Thymus (tissue), 11 donors: Measurements from ENCODE around the gene SHC2. TPM values are rescaled to one million over a fixed set of nuclear protein-coding genes. Genes with fewer than 3 reads are reported as not detected.

Experiments
- DNase-seq, 9 donors: peaks; one replicate each; pipeline ENCODE4 v3.0.0-alpha.2; 2013; ENCODE audit warnings: low spot score in 9 of 9, low read depth in 6 of 9, missing footprints in 1 of 9
- H3K27ac ChIP-seq, 2 donors: one replicate each; pipeline ENCODE4 v1.5.1; 2013; ENCODE audit warnings: control low read depth in 1 of 2, low read depth in 1 of 2, low read length in 1 of 2, mild to moderate bottlenecking in 1 of 2, moderate library complexity in 1 of 2
- H3K27me3 ChIP-seq, 2 donors: one replicate each; pipeline ENCODE4 v1.5.1; 2013; ENCODE audit warnings: low read length in 1 of 2; ENCODE audit not compliant: control insufficient read depth in 2 of 2, insufficient read depth in 1 of 2
- H3K36me3 ChIP-seq, 2 donors: one replicate each; pipeline ENCODE4 v1.5.1; 2013; ENCODE audit warnings: low read length in 1 of 2, mild to moderate bottlenecking in 1 of 2, moderate library complexity in 1 of 2; ENCODE audit not compliant: control insufficient read depth in 2 of 2, insufficient read depth in 2 of 2
- H3K4me1 ChIP-seq, 2 donors: one replicate each; pipeline ENCODE4 v1.5.1; 2013; ENCODE audit warnings: low read length in 2 of 2; ENCODE audit not compliant: control insufficient read depth in 2 of 2, insufficient read depth in 2 of 2
- H3K4me3 ChIP-seq, 2 donors: one replicate each; pipeline ENCODE4 v1.5.1; 2013; ENCODE audit warnings: low read length in 2 of 2, control low read depth in 1 of 2, mild to moderate bottlenecking in 1 of 2
- H3K9me3 ChIP-seq, 2 donors: one replicate each; pipeline ENCODE4 v1.5.1; 2013; ENCODE audit warnings: low read length in 1 of 2, mild to moderate bottlenecking in 1 of 2; ENCODE audit not compliant: control insufficient read depth in 2 of 2, insufficient read depth in 1 of 2
- WGBS: extraction: QIAGEN DNeasy Blood & Tissue Kit; methylation state at CpG from one replicate; pipeline ENCODE4 v1.1.7; 2013; 5-methylcytosine and 5-hydroxymethylcytosine counted together
- polyA plus RNA-seq: library from polyadenylated mRNA; stranded (reverse); fragments of 200-250 nt; gene quantifications from one replicate; pipeline ENCODE4 v1.2.3, GENCODE V29; 2013
- total RNA-seq: library from RNA; stranded (reverse); fragments of 120-200 nt; gene quantifications from one replicate; pipeline ENCODE4 v1.2.4, GENCODE V29; 2013
- donor health status: healthy.

The SHC2 gene
- total and polyA plus RNA-seq, 2 donors: 1.1 to 5.2 TPM

DNA sequence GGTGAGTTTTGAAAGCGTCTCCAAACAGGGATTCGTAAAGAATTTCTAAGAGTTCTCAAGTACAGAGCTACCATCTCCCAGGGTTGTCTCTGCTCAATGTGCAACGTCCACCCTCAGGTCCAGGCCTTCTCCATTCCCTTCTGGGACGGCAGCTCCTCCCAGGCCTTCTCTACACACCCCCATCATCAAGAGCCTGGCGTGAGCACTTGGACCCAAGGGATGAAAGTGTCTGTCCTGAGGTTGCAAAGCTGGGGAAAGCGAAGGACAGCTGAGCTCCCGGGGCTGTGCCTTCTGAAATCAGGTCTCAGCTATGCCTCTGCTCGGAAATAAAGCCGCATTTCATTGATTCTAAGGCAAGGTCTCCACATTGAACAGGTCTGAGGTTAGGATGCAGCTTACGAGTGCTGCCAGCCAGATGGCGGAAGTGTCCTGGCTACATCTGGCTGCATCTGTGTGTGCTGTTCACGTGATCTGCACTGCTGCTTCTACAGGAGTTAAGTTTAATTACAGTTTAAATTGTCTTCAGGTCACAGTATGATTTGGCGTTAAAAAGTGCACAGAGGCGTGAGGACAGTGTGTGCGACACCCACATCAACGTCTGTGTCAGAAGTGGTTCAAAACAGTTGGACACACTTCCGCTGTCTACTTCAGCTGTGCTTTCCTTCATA lies 89.2 kb downstream of the SHC2 start:
- no peak for DNase-seq
- Histone ChIP-seq H3K27ac (no peak overlapping the region), H3K27me3 (peaks cover 0 to 7% of the 10 kb centered on the region in 2 donors), H3K36me3 (no peaks in the 10 kb centered on the region), H3K4me1 (no peaks in the 10 kb centered on the region), H3K9me3 (no peaks in the 10 kb centered on the region), H3K4me3 (no peak overlapping the region)
- WGBS: 83% methylated on average over 17 of the region's 17 CpGs

DNA sequence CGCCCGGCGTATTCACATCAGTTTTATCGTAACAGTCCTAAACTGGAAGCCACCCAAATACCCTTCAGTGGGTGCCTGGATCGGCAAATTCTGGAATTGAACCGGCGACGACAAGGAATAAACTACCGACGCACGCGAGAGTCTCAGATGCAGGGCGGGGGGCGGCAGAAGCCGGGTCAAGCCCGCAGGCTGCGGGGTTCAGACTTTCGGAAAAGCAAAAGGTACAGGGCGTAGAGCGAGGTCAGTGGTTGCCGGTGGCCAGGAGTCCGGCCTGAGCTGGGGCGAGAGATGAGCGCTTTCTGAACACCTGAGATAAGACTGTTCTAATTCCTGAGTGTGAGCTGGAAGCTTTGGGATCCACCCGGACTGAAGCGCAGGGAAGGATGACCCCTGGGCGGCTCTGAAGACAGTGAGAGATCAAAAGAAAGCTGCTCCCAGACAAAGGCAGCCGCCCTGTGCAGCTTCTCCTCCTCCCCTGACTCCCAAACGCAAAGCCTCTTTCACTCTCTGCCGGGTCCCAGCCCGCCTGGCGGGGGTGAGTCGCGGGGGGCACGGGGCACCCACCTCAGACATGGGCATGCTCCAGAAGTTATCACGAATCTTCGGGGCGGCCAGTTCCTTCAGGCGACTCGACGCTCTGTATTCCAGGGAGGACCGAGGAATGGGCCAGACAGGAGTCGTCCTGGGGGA lies 90.0 kb downstream of the SHC2 start:
- no peaks in the 10 kb centered on the region for H3K36me3 ChIP-seq
- H3K4me3 ChIP-seq: no peak overlapping the region
- DNase-seq: no peak
- WGBS: 96% methylated on average over 43 of the region's 43 CpGs
- no peaks in the 10 kb centered on the region for H3K9me3 ChIP-seq
- no peaks in the 10 kb centered on the region for H3K4me1 ChIP-seq
- peaks cover 0 to 5% of the 10 kb centered on the region in 2 donors for H3K27me3 ChIP-seq
- H3K27ac ChIP-seq: no peak overlapping the region

DNA sequence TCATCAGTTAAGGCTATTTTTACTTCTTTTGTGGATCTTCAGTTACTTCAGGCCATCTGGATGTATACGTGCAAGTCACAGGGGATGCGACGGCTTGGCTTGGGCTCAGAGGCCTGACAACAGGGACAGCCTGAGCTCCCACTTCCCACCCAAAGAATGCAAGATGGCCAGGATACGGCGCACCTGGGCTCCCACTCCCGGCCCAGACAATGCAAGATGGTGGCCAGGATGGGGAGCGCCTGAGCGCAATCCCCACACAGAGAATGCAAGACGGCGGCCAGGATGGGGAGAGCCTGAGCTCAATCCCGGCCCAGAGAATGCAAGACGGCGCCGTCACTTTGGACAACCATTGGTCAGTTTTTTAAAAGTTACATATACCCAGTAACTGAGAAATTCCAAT lies 91.0 kb downstream of the SHC2 start:
- 96% methylated on average over 14 of the region's 14 CpGs for WGBS
- Histone ChIP-seq H3K9me3 (no peaks in the 10 kb centered on the region), H3K4me1 (no peaks in the 10 kb centered on the region), H3K4me3 (no peak overlapping the region), H3K27ac (no peak overlapping the region), H3K27me3 (peaks cover 0 to 5% of the 10 kb centered on the region in 2 donors), H3K36me3 (no peaks in the 10 kb centered on the region)
- no peak for DNase-seq

DNA sequence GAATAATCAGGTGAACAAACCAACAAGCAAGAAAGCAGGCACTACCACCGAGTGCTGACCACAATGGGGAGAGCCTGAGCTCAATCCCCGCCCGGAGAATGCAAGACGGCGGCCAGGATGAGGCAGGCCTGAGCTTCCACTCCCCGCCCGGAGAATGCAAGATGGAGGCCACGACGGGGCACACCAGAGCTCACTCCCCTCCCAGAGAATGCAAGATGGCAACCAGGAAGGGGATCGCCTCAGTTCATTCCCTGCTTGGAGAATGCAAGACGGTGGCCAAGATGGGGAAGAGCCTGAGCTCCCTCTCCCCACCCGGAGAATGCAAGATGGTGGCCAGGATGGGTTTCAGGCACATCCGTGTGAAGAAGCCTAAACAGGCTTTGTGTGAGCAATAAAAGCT lies 91.6 kb downstream of the SHC2 start:
- H3K9me3 ChIP-seq: no peaks in the 10 kb centered on the region
- H3K4me3 ChIP-seq: no peak overlapping the region
- no peak for DNase-seq
- no peaks in the 10 kb centered on the region for H3K36me3 ChIP-seq
- whole genome bisulfite sequencing: 93% methylated on average over 13 of the region's 13 CpGs
- peaks cover 0 to 5% of the 10 kb centered on the region in 2 donors for H3K27me3 ChIP-seq
- no peak overlapping the region for H3K27ac ChIP-seq
- H3K4me1 ChIP-seq: no peaks in the 10 kb centered on the region

DNA sequence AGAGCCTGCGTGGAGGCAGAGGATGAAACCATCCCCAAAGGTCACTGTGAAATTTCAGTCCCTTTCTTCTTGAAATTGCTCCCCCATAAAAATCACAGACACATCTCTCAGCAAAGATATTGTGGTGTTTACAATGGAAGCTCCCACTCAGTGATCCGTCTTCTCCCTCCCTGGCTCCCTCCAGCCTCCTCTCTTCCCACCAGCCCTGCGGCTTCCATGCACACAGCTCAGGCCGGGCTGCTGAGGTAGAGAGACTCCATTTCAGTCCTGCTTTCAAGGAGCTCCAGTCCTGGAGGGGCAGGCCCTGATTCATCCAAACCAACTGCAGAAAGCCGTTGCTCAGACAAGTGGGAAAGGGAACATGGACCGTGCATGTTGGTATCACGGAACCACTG lies 92.2 kb downstream of the SHC2 start:
- Histone ChIP-seq H3K9me3 (no peaks in the 10 kb centered on the region), H3K27ac (no peak overlapping the region), H3K27me3 (peaks cover 0 to 2% of the 10 kb centered on the region in 2 donors), H3K4me3 (no peak overlapping the region), H3K4me1 (no peaks in the 10 kb centered on the region), H3K36me3 (no peaks in the 10 kb centered on the region)
- 83% methylated on average over 7 of the region's 7 CpGs for WGBS
- DNase-seq: no peak

DNA sequence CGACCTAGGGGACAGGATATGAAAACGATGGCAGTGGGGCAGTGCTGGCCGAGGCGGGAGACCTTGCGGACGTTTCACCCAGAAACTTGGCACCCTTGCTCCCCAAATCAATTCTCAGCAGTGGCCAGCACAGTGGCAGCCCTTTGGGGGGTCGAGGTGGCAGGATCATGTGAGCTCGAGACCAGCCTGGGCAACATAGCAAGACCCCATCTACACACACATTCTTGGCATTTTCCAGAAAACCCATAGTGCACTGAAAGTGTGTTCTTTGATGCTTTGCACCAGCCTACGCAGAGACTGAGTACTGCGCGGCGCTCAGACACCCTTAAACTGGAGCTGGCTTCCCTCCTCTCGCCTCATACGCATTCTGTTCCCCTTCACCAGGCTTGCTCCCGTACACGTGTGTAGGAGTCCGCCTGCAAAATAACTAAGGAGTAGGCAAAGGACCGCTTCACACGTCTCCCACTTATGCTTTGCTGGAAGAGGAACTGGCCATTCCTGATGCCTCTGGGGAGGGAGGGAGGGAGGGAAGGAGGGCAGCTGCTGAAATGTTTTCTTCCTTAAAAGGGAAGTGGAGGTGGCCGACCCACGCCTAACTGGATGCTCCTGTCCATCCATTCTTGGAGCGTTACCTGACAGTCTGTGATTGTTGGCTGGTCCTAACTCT lies 92.7 kb downstream of the SHC2 start:
- H3K9me3 ChIP-seq: no peaks in the 10 kb centered on the region
- no peak overlapping the region for H3K4me3 ChIP-seq
- H3K27ac ChIP-seq: no peak overlapping the region
- H3K4me1 ChIP-seq: no peaks in the 10 kb centered on the region
- no peak for DNase-seq
- H3K27me3 ChIP-seq: peaks cover 0 to 2% of the 10 kb centered on the region in 2 donors
- WGBS: 73% methylated on average over 22 of the region's 22 CpGs
- no peaks in the 10 kb centered on the region for H3K36me3 ChIP-seq

DNA sequence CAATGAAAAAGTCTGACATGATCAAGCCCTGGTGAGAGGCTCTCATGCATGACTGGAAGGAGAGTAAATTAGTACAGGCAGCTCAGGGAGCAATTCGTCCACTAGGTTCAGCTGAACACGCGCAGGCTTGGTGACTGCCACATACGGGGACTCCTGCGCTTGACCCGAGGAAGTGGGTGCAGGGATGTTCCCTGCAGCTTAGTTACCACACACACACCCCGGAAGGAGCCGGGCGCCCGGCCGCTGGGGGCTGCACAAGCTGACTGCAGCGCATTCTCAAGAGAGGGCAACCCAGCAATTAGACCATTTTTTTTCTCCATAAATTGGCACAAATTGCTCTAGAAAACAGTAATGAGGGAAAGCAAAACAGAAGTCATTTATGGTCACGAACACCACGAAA lies 93.3 kb downstream of the SHC2 start:
- Histone ChIP-seq H3K9me3 (no peaks in the 10 kb centered on the region), H3K36me3 (no peaks in the 10 kb centered on the region), H3K4me3 (no peak overlapping the region), H3K27ac (no peak overlapping the region), H3K4me1 (no peaks in the 10 kb centered on the region), H3K27me3 (peaks cover 0 to 2% of the 10 kb centered on the region in 2 donors)
- WGBS: 94% methylated on average over 14 of the region's 14 CpGs
- no peak for DNase-seq

DNA sequence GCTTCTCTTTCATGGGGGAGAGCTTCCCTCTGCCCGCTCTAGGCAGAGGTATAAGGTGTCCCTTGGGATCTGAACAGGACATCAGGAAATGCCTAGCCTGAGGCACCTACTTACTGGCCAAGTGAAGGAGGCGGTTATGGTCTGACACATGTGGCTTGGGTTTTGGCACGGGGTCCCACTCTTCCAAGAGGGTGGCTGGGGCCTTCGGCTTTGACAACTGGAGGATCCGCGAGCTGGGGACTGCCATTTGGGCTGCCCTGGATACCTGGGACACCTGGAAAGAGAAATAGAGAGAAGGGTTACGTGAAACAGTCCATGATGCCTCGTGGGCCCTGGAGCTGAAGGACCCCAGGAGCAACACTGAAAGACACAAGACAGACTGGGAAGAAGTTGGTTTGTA lies 93.9 kb downstream of the SHC2 start:
- peaks cover 0 to 2% of the 10 kb centered on the region in 2 donors for H3K27me3 ChIP-seq
- peaks cover 0 to 5% of the 10 kb centered on the region in 2 donors for H3K9me3 ChIP-seq
- WGBS: 91% methylated on average over 8 of the region's 8 CpGs
- H3K4me3 ChIP-seq: no peak overlapping the region
- no peak overlapping the region for H3K27ac ChIP-seq
- no peaks in the 10 kb centered on the region for H3K4me1 ChIP-seq
- H3K36me3 ChIP-seq: no peaks in the 10 kb centered on the region
- no peak for DNase-seq
